ENCODE data around the gene MALAT1. TPM values are rescaled to one million over a fixed set of nuclear protein-coding genes. Genes with fewer than 3 reads are reported as not detected.

MALAT1 gene
- total and polyA plus RNA-seq, 2 of the 13 experiments (the other 11 are each of a cell fraction or from before 2014, with no cell fraction given): 143 to 1,237 TPM

GRCh38 chr11:65497141-65498041 lies 1.5 kb upstream of the MALAT1 start (continued):
- TF ChIP-seq CREM (IDR thresholded peaks at IDR 0.05) (peak; percentile 2), CREM (CRISPR knock-in tag; IDR thresholded peaks at IDR 0.05) (no peak), NFIB (CRISPR knock-in tag; IDR thresholded peaks at IDR 0.05; ENCODE audit: borderline replicate concordance) (no peak), PRMT3 (CRISPR knock-in tag; IDR thresholded peaks at IDR 0.05; ENCODE audit: borderline replicate concordance, low read depth) (no peak), ETV5 (CRISPR knock-in tag; IDR thresholded peaks at IDR 0.05; ENCODE audit: borderline replicate concordance) (peak; percentile 75), ZMYM3 (CRISPR knock-in tag; IDR thresholded peaks at IDR 0.05) (no peak), ZNF451 (CRISPR knock-in tag; IDR thresholded peaks at IDR 0.05) (no peak), ZBTB20 (CRISPR knock-in tag; IDR thresholded peaks at IDR 0.05; ENCODE audit: borderline replicate concordance, low read depth) (peak; percentile 64; the same call in 1 of the 2 replicates), FOXK2 (IDR thresholded peaks at IDR 0.05) (peak; percentile 54; the same call in 1 of the 2 replicates), ZNF83 (CRISPR knock-in tag; IDR thresholded peaks at IDR 0.05; ENCODE audit: borderline replicate concordance) (no peak), PHF8 (CRISPR knock-in tag; IDR thresholded peaks at IDR 0.05) (no peak; the same call in 1 of the 2 replicates), ZEB1 (IDR thresholded peaks at IDR 0.05; ENCODE audit: insufficient replicate concordance, low read depth) (peak; percentile 38), CCAR2 (optimal IDR thresholded peaks at IDR 0.05; ENCODE audit: low read depth, low read length) (no peak), MIXL1 (CRISPR knock-in tag; IDR thresholded peaks at IDR 0.05) (no peak), TBL1XR1 (IDR thresholded peaks at IDR 0.05; ENCODE audit: borderline replicate concordance, low read length, partially characterized antibody) (no peak), HMG20A (CRISPR knock-in tag; IDR thresholded peaks at IDR 0.05; ENCODE audit: borderline replicate concordance) (no peak; the same call in 1 of the 2 replicates), ZMYM2 (CRISPR knock-in tag; IDR thresholded peaks at IDR 0.05) (no peak), SP2 (CRISPR knock-in tag; IDR thresholded peaks at IDR 0.05) (peak; percentile 16; the same call in 1 of the 2 replicates), RAD21 (CRISPR knock-in tag; IDR thresholded peaks at IDR 0.05) (peak; percentile 76), ZNF703 (CRISPR knock-in tag; IDR thresholded peaks at IDR 0.05; ENCODE audit: borderline replicate concordance) (peak; percentile 81; the same call in 1 of the 2 replicates), ZNF563 (CRISPR knock-in tag; IDR thresholded peaks at IDR 0.05) (no peak), GFI1 (CRISPR knock-in tag; IDR thresholded peaks at IDR 0.05; ENCODE audit: borderline replicate concordance) (peak; percentile 59; the same call in 1 of the 2 replicates), ELF4 (CRISPR knock-in tag; IDR thresholded peaks at IDR 0.05; ENCODE audit: borderline replicate concordance) (no peak), ZNF274 (CRISPR knock-in tag; IDR thresholded peaks at IDR 0.05) (peak; percentile 31; the same call in 1 of the 2 replicates), SOX6 (IDR thresholded peaks at IDR 0.05) (no peak), SOX6 (CRISPR knock-in tag; IDR thresholded peaks at IDR 0.05) (peak; percentile 90)
- TF ChIP-seq, protein P1, sequence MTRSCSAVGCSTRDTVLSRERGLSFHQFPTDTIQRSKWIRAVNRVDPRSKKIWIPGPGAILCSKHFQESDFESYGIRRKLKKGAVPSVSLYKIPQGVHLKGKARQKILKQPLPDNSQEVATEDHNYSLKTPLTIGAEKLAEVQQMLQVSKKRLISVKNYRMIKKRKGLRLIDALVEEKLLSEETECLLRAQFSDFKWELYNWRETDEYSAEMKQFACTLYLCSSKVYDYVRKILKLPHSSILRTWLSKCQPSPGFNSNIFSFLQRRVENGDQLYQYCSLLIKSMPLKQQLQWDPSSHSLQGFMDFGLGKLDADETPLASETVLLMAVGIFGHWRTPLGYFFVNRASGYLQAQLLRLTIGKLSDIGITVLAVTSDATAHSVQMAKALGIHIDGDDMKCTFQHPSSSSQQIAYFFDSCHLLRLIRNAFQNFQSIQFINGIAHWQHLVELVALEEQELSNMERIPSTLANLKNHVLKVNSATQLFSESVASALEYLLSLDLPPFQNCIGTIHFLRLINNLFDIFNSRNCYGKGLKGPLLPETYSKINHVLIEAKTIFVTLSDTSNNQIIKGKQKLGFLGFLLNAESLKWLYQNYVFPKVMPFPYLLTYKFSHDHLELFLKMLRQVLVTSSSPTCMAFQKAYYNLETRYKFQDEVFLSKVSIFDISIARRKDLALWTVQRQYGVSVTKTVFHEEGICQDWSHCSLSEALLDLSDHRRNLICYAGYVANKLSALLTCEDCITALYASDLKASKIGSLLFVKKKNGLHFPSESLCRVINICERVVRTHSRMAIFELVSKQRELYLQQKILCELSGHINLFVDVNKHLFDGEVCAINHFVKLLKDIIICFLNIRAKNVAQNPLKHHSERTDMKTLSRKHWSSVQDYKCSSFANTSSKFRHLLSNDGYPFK (CRISPR knock-in tag; IDR thresholded peaks at IDR 0.05; ENCODE audit: borderline replicate concordance): peak; percentile 64; the same call in 1 of the 2 replicates

Data from HepG2 (cell line).